MM.1S (cell line): ENCODE measurements around the gene LTV1.

Source experiments
- DNase-seq: peaks from one replicate; pipeline ENCODE4 v3.0.0-alpha.2; 2015
- H2AFZ ChIP-seq: fragments of 300-600 bp; sonication (generic); 2 replicates; pipeline ENCODE4 v1.6.0; 2016; ENCODE audit warnings: antibody characterized with exemption, low read length
- H3F3A ChIP-seq: fragments of 300-600 bp; sonication (generic); 2 replicates; pipeline ENCODE4 v1.6.1; 2016; ENCODE audit warnings: mild to moderate bottlenecking, antibody characterized with exemption, low read length, moderate library complexity, mixed read lengths; ENCODE audit not compliant: insufficient read depth
- H3K27ac ChIP-seq: fragments of 300-600 bp; sonication (generic); 2 replicates; pipeline ENCODE4 v1.5.1; 2016; ENCODE audit warnings: mild to moderate bottlenecking, low read length
- H3K27me3 ChIP-seq: fragments of 300-600 bp; sonication (generic); replicated peaks from 2 replicates; pipeline ENCODE4 v1.6.0; 2016; ENCODE audit warnings: low read length; ENCODE audit not compliant: insufficient read depth
- H3K36me3 ChIP-seq: fragments of 300-600 bp; sonication (generic); replicated peaks from 2 replicates; pipeline ENCODE4 v1.6.1; 2016; ENCODE audit warnings: mild to moderate bottlenecking, low read length, mixed read lengths; ENCODE audit not compliant: insufficient read depth
- H3K4me1 ChIP-seq: fragments of 300-600 bp; sonication (generic); 2 replicates; pipeline ENCODE4 v1.6.1; 2016; ENCODE audit warnings: low read length, mixed read lengths
- H3K4me2 ChIP-seq: fragments of 300-600 bp; sonication (generic); 2 replicates; pipeline ENCODE4 v1.6.0; 2016; ENCODE audit warnings: low read depth, low read length
- H3K4me3 ChIP-seq: fragments of 300-600 bp; sonication (generic); 2 replicates; pipeline ENCODE4 v1.5.1; 2016; ENCODE audit warnings: low read length, mixed read lengths
- H3K79me2 ChIP-seq: fragments of 300-600 bp; sonication (generic); 2 replicates; pipeline ENCODE4 v1.6.1; 2016; ENCODE audit warnings: mixed run types, low read length, mixed read lengths
- H3K9ac ChIP-seq: fragments of 300-600 bp; sonication (generic); 2 replicates; pipeline ENCODE4 v1.6.1; 2016; ENCODE audit warnings: low read length, mixed read lengths
- H3K9me2 ChIP-seq: fragments of 300-600 bp; sonication (generic); replicated peaks from 2 replicates; pipeline ENCODE4 v1.6.1; 2016; ENCODE audit warnings: mild to moderate bottlenecking, low read length, mixed read lengths; ENCODE audit not compliant: insufficient read depth
- H3K9me3 ChIP-seq: fragments of 300-600 bp; sonication (generic); replicated peaks from 2 replicates; pipeline ENCODE4 v1.6.1; 2016; ENCODE audit warnings: mild to moderate bottlenecking, low read length, mixed read lengths; ENCODE audit not compliant: insufficient read depth
- H4K20me1 ChIP-seq: fragments of 300-600 bp; sonication (generic); 2 replicates; pipeline ENCODE4 v1.6.1; 2016; ENCODE audit warnings: mild to moderate bottlenecking, low read length, moderate library complexity, mixed read lengths; ENCODE audit not compliant: insufficient read depth
- CTCF ChIP-seq: fragments of 300-600 bp; sonication (generic); IDR thresholded peaks from 2 replicates; pipeline ENCODE4 v1.5.1; 2016; ENCODE audit warnings: antibody characterized with exemption, low read length, mixed read lengths
- EZH2 ChIP-seq: fragments of 300-600 bp; sonication (generic); optimal IDR thresholded peaks from 2 replicates; pipeline ENCODE3; 2017; ENCODE audit warnings: low read depth, mild to moderate bottlenecking, antibody characterized with exemption, low read length, mixed read lengths
- EZH2phosphoT487 ChIP-seq: fragments of 300-600 bp; sonication (generic); IDR thresholded peaks from 2 replicates; pipeline ENCODE4 v1.6.1; 2018; ENCODE audit warnings: antibody characterized with exemption, low read length

Gene LTV1

GRCh38 chr6:143817621-143818020 lies 25.5 kb upstream of the LTV1 start:
- H3K4me2 ChIP-seq: no peak overlapping the region
- H3K36me3 ChIP-seq: no peaks in the 10 kb centered on the region
- no peaks in the 10 kb centered on the region for H3K79me2 ChIP-seq
- H3F3A ChIP-seq: no peaks in the 10 kb centered on the region
- no peak overlapping the region for H2AFZ ChIP-seq
- no peaks in the 10 kb centered on the region for H3K27me3 ChIP-seq
- no peaks in the 10 kb centered on the region for H3K4me1 ChIP-seq
- H3K9me2 ChIP-seq: no peaks in the 10 kb centered on the region
- DNase-seq: no peak
- H3K4me3 ChIP-seq: no peak overlapping the region
- H3K27ac ChIP-seq: no peak overlapping the region
- H4K20me1 ChIP-seq: no peaks in the 10 kb centered on the region
- TF ChIP-seq EZH2phosphoT487: no peak
- H3K9ac ChIP-seq: no peak overlapping the region
- H3K9me3 ChIP-seq: no peaks in the 10 kb centered on the region

- H2AFZ ChIP-seq: no peak overlapping the region
- no peak overlapping the region for H3K27ac ChIP-seq
- H3K4me3 ChIP-seq: no peak overlapping the region
- no peaks in the 10 kb centered on the region for H3F3A ChIP-seq
- TF ChIP-seq EZH2 (no peak), CTCF (no peak), EZH2phosphoT487 (no peak)
- no peaks in the 10 kb centered on the region for H3K4me1 ChIP-seq
- no peaks in the 10 kb centered on the region for H3K27me3 ChIP-seq
- DNase-seq: no peak
- no peak overlapping the region for H3K9ac ChIP-seq
- H3K9me3 ChIP-seq: no peaks in the 10 kb centered on the region
- no peak overlapping the region for H3K4me2 ChIP-seq
- no peaks in the 10 kb centered on the region for H3K36me3 ChIP-seq
- H3K9me2 ChIP-seq: no peaks in the 10 kb centered on the region
- H3K79me2 ChIP-seq: no peaks in the 10 kb centered on the region
- H4K20me1 ChIP-seq: no peaks in the 10 kb centered on the region
Measured at GRCh38 chr6:143821359-143821758, 21.8 kb upstream of the LTV1 start.

- TF ChIP-seq EZH2phosphoT487 (no peak), CTCF (no peak), EZH2 (no peak)
- H3K4me1 ChIP-seq: no peaks in the 10 kb centered on the region
- no peaks in the 10 kb centered on the region for H3K36me3 ChIP-seq
- no peak overlapping the region for H2AFZ ChIP-seq
- no peaks in the 10 kb centered on the region for H3K9me3 ChIP-seq
- H4K20me1 ChIP-seq: no peaks in the 10 kb centered on the region
- no peak for DNase-seq
- no peak overlapping the region for H3K4me3 ChIP-seq
- no peak overlapping the region for H3K27ac ChIP-seq
- no peaks in the 10 kb centered on the region for H3K79me2 ChIP-seq
- no peak overlapping the region for H3K4me2 ChIP-seq
- no peaks in the 10 kb centered on the region for H3F3A ChIP-seq
- H3K9me2 ChIP-seq: no peaks in the 10 kb centered on the region
- H3K9ac ChIP-seq: no peak overlapping the region
- no peaks in the 10 kb centered on the region for H3K27me3 ChIP-seq
Measured at GRCh38 chr6:143822584-143823024, 20.5 kb upstream of the LTV1 start.

- Histone ChIP-seq H3K27ac (no peak overlapping the region), H3K4me1 (no peaks in the 10 kb centered on the region), H4K20me1 (no peaks in the 10 kb centered on the region), H3K9ac (no peak overlapping the region), H3K4me2 (no peak overlapping the region), H3F3A (no peaks in the 10 kb centered on the region), H3K36me3 (no peaks in the 10 kb centered on the region), H3K9me3 (no peaks in the 10 kb centered on the region), H3K9me2 (no peaks in the 10 kb centered on the region), H3K79me2 (no peaks in the 10 kb centered on the region), H2AFZ (no peak overlapping the region), H3K4me3 (no peak overlapping the region), H3K27me3 (no peaks in the 10 kb centered on the region)
- no peak for TF ChIP-seq CTCF
- no peak for TF ChIP-seq EZH2
- TF ChIP-seq EZH2phosphoT487: no peak
- DNase-seq: no peak
Measured at GRCh38 chr6:143823548-143823947, 19.6 kb upstream of the LTV1 start.
